ENCODE data around the gene MYO5A. TPM values are rescaled to one million over a fixed set of nuclear protein-coding genes. Genes with fewer than 3 reads are reported as not detected.

MYO5A gene
- total RNA-seq, 1 donor from 2014 or later, result 55.0 TPM

GRCh38 chr15:52276256-52276770, 252.4 kb downstream of the MYO5A start:
- DNase-seq (ENCODE audit: low spot score in 2 of 2), result no peak
- Histone ChIP-seq H3K9me3 (no peaks in the 10 kb centered on the region), H3K4me1 (no peaks in the 10 kb centered on the region), H3K27me3 (no peaks in the 10 kb centered on the region), H3K27ac (no peak overlapping the region), H3K4me3 (no peak overlapping the region), H3K36me3 (no peaks in the 10 kb centered on the region)
- intact Hi-C loops (cut with DNase I), result no loop called here
- TF ChIP-seq CTCF (IDR thresholded peaks at IDR 0.05), result no peak

GRCh38 chr15:52263563-52264282, 265.0 kb downstream of the MYO5A start:
- no peaks in the 10 kb centered on the region for H3K9me3 ChIP-seq
- peaks cover 0 to 13% of the 10 kb centered on the region in 2 donors for H3K4me1 ChIP-seq
- intact Hi-C loops (cut with DNase I), result loop anchor here (5.0 to 10.0 kb wide), 2 partner anchors 264 to 381 kb away; partner anchors contain the start of gene MYO5A
- H3K27me3 ChIP-seq, result no peaks in the 10 kb centered on the region
- H3K4me3 ChIP-seq, result no peak overlapping the region
- TF ChIP-seq CTCF (IDR thresholded peaks at IDR 0.05), result no peak
- DNase-seq (ENCODE audit: low spot score in 2 of 2), result no peak
- no peaks in the 10 kb centered on the region for H3K36me3 ChIP-seq
- no peak overlapping the region for H3K27ac ChIP-seq

- Histone ChIP-seq H3K4me3 (no peak overlapping the region), H3K9me3 (no peaks in the 10 kb centered on the region), H3K27ac (peak overlapping the region; percentile 65), H3K27me3 (no peaks in the 10 kb centered on the region), H3K4me1 (peaks cover 0 to 13% of the 10 kb centered on the region in 2 donors), H3K36me3 (no peaks in the 10 kb centered on the region)
- intact Hi-C loops (cut with DNase I), result loop anchor here (5.0 to 10.0 kb wide), 2 partner anchors 265 to 382 kb away; partner anchors contain the start of gene MYO5A
- no peak for TF ChIP-seq CTCF (IDR thresholded peaks at IDR 0.05)
- no peak for DNase-seq (ENCODE audit: low spot score in 2 of 2)
Observed at GRCh38 chr15:52262364-52262763, 266.3 kb downstream of the MYO5A start.

- H3K9me3 ChIP-seq, result no peaks in the 10 kb centered on the region
- no peaks in the 10 kb centered on the region for H3K27me3 ChIP-seq
- H3K4me3 ChIP-seq, result no peak overlapping the region
- H3K36me3 ChIP-seq, result no peaks in the 10 kb centered on the region
- H3K27ac ChIP-seq, result peak overlapping the region; percentile 65 to 81
- H3K4me1 ChIP-seq, result peaks cover 0 to 14% of the 10 kb centered on the region in 2 donors
- peak; percentile 67 to 89 for DNase-seq (ENCODE audit: low spot score in 2 of 2)
- intact Hi-C loops (cut with DNase I), result loop anchor here (5.0 to 10.0 kb wide), 2 partner anchors 266 to 383 kb away; partner anchors contain the start of gene MYO5A
- peak in 2 of 3 experiments; percentile 27 to 32 for TF ChIP-seq CTCF (IDR thresholded peaks at IDR 0.05)
Observed at GRCh38 chr15:52261498-52262242, 267.0 kb downstream of the MYO5A start.

GRCh38 chr15:52261026-52261425, 267.7 kb downstream of the MYO5A start:
- no peak overlapping the region for H3K4me3 ChIP-seq
- peak overlapping the region; percentile 65 to 81 for H3K27ac ChIP-seq
- no peaks in the 10 kb centered on the region for H3K9me3 ChIP-seq
- intact Hi-C loops (cut with DNase I), result loop anchor here (5.0 to 10.0 kb wide), 2 partner anchors 266 to 384 kb away; partner anchors contain the start of gene MYO5A
- H3K36me3 ChIP-seq, result no peaks in the 10 kb centered on the region
- no peak for TF ChIP-seq CTCF (IDR thresholded peaks at IDR 0.05)
- peaks cover 0 to 16% of the 10 kb centered on the region in 2 donors for H3K4me1 ChIP-seq
- DNase-seq (ENCODE audit: low spot score in 2 of 2), result no peak
- H3K27me3 ChIP-seq, result no peaks in the 10 kb centered on the region

All from ascending aorta (tissue), 2 donors.